Activated CD8-positive, alpha-beta memory T cell treated with anti-CD3 and anti-CD28 coated beads, Interleukin-2, amount 50 U/mL, for 1 hour (primary cell): ENCODE measurements around the gene GPAM.
"Not testable (repeated sequence)": the region's sequence is repeated elsewhere in the genome, so short reads cannot be mapped to it uniquely, and the experiment has no call there.

Experiments
- DNase-seq: peaks from one replicate; pipeline ENCODE4 v3.0.0-alpha.2; 2020; ENCODE audit errors: extremely low read depth

Gene GPAM

GRCh38 chr10:112132435-112132834 is 51.1 kb downstream of the GPAM start:
- no peak for DNase-seq

GRCh38 chr10:112131996-112132395 is 51.6 kb downstream of the GPAM start:
- no peak for DNase-seq

GRCh38 chr10:112131346-112131745 is 52.2 kb downstream of the GPAM start:
- DNase-seq, result no peak

- DNase-seq, result no peak
Measured at GRCh38 chr10:112126901-112127300, 56.7 kb downstream of the GPAM start.

GRCh38 chr10:112126172-112126571 is 57.4 kb downstream of the GPAM start:
- DNase-seq, result no peak

- DNase-seq, result no peak
Measured at GRCh38 chr10:112124866-112125265, 58.7 kb downstream of the GPAM start.

GRCh38 chr10:112122827-112123226 is 60.7 kb downstream of the GPAM start:
- no peak for DNase-seq

GRCh38 chr10:112120491-112120890 is 63.1 kb downstream of the GPAM start:
- no peak for DNase-seq

GRCh38 chr10:112115781-112116385 is 67.7 kb downstream of the GPAM start:
- no peak for DNase-seq

GRCh38 chr10:112109779-112110178 is 73.8 kb downstream of the GPAM start:
- not testable (repeated sequence) for DNase-seq
